ACC112 (cell line): Measurements from ENCODE around the gene ABCC3.

Source experiments
- H2AFZ ChIP-seq: fragments of 200-600 bp; sonication (generic); one replicate; pipeline ENCODE4 v1.6.0; 2017; ENCODE audit warnings: antibody characterized with exemption, low read length; ENCODE audit not compliant: unreplicated experiment
- H3K27ac ChIP-seq: fragments of 200-600 bp; sonication (generic); 2 replicates; pipeline ENCODE4 v1.5.1; 2014; ENCODE audit warnings: low read depth, mild to moderate bottlenecking, antibody characterized with exemption, low read length, moderate library complexity
- H3K27me3 ChIP-seq: fragments of 200-600 bp; sonication (generic); 2 replicates; pipeline ENCODE4 v1.6.1; 2014; ENCODE audit warnings: mild to moderate bottlenecking, antibody characterized with exemption, low read length, moderate library complexity, mixed read lengths; ENCODE audit not compliant: insufficient read depth
- H3K36me3 ChIP-seq: fragments of 200-600 bp; sonication (generic); 2 replicates; pipeline ENCODE4 v1.6.1; 2016; ENCODE audit warnings: mild to moderate bottlenecking, antibody characterized with exemption, low read length, moderate library complexity, mixed read lengths; ENCODE audit not compliant: insufficient read depth
- H3K4me1 ChIP-seq: fragments of 200-600 bp; sonication (generic); one replicate; pipeline ENCODE4 v1.6.1; 2016; ENCODE audit warnings: low read length, mixed read lengths; ENCODE audit not compliant: insufficient read depth, unreplicated experiment, control insufficient read depth
- H3K4me3 ChIP-seq: fragments of 200-600 bp; sonication (generic); 2 replicates; pipeline ENCODE4 v1.5.1; 2014; ENCODE audit warnings: mild to moderate bottlenecking, low read depth, low read length
- H3K79me2 ChIP-seq: fragments of 200-600 bp; sonication (generic); one replicate; pipeline ENCODE4 v1.6.0; 2016; ENCODE audit warnings: low read length; ENCODE audit not compliant: control insufficient read depth, unreplicated experiment, insufficient read depth

The ABCC3 gene

GRCh38 chr17:50647187-50647586 lies 12.5 kb downstream of the ABCC3 start:
- Histone ChIP-seq H3K27me3 (no peaks in the 10 kb centered on the region), H3K4me1 (peaks cover 8% of the 10 kb centered on the region), H3K4me3 (no peak overlapping the region), H3K27ac (no peak overlapping the region), H2AFZ (no peak overlapping the region), H3K36me3 (peaks cover 20% of the 10 kb centered on the region; the same call in 1 of the 2 replicates), H3K79me2 (peaks cover 27% of the 10 kb centered on the region)

DNA sequence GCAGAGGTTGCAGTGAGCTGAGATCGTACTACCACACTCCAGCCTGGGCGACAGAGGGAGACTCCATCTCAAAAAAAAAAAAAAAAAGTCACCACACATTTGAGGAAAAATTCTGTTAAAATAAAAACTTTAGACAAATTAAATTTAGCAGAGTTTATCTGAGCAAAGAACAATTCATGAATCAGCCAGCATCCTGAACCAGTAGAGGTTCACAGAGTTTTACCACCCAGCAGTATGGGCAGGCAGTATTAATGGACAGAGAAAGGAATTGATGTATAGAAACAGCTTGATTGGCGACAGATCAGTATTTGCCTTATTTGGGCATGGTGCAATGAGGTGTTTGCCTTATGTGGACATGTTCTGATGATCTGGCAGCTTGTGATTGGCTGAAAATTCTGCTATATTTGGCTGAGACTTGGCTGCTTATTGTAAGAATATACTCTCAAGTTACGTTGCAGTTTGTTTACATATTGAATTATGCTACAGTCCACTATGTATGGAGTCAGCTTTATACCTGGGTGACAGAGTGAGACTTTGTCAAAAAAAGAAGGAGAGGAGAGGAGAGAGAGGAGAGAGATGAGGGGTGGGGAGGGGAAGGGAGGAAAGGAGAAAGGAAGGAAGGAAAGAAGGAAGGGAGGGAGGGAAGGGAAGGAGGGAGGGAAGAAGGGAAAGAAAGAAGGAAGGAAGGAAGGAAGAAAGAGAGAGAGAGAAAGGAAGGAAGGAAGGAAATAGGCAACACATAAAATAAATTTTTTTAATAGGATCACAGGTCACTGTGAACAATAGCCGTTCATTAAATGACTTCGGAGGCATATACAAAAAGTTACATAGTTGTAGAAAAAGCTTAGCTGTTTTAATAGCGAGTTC lies 14.6 kb downstream of the ABCC3 start:
- Histone ChIP-seq H3K4me1 (no peaks in the 10 kb centered on the region), H3K36me3 (peaks cover 12% of the 10 kb centered on the region; the same call in 1 of the 2 replicates), H3K4me3 (no peak overlapping the region), H3K79me2 (peaks cover 16% of the 10 kb centered on the region), H2AFZ (no peak overlapping the region), H3K27ac (no peak overlapping the region), H3K27me3 (no peaks in the 10 kb centered on the region)

- no peak overlapping the region for H3K4me3 ChIP-seq
- H3K27me3 ChIP-seq, result no peaks in the 10 kb centered on the region
- H3K4me1 ChIP-seq, result no peaks in the 10 kb centered on the region
- no peak overlapping the region for H2AFZ ChIP-seq
- peaks cover 19% of the 10 kb centered on the region for H3K79me2 ChIP-seq
- H3K36me3 ChIP-seq, result 0 out of 2 replicates have a peak, but pooled peaks cover 7% of the 10 kb centered on the region
- no peak overlapping the region for H3K27ac ChIP-seq
These were observed 17.0 kb downstream of the ABCC3 start for GRCh38 chr17:50651661-50652060.

GRCh38 chr17:50653738-50654137 lies 19.1 kb downstream of the ABCC3 start:
- H3K27ac ChIP-seq, result no peak overlapping the region
- peaks cover 17% of the 10 kb centered on the region for H3K79me2 ChIP-seq
- H3K36me3 ChIP-seq, result no peaks in the 10 kb centered on the region
- H3K4me1 ChIP-seq, result no peaks in the 10 kb centered on the region
- no peak overlapping the region for H3K4me3 ChIP-seq
- H3K27me3 ChIP-seq, result no peaks in the 10 kb centered on the region
- no peak overlapping the region for H2AFZ ChIP-seq

GRCh38 chr17:50656509-50656908 lies 21.8 kb downstream of the ABCC3 start:
- Histone ChIP-seq H3K79me2 (peaks cover 12% of the 10 kb centered on the region), H3K4me1 (peaks cover 19% of the 10 kb centered on the region), H2AFZ (no peak overlapping the region), H3K4me3 (no peak overlapping the region), H3K27ac (no peak overlapping the region), H3K36me3 (no peaks in the 10 kb centered on the region), H3K27me3 (no peaks in the 10 kb centered on the region)

- Histone ChIP-seq H3K79me2 (peaks cover 12% of the 10 kb centered on the region), H3K4me3 (no peak overlapping the region), H3K27ac (no peak overlapping the region), H3K4me1 (peaks cover 24% of the 10 kb centered on the region), H3K36me3 (no peaks in the 10 kb centered on the region), H3K27me3 (no peaks in the 10 kb centered on the region), H2AFZ (no peak overlapping the region)
These were observed 22.4 kb downstream of the ABCC3 start for GRCh38 chr17:50657054-50657453.

- H3K27me3 ChIP-seq, result no peaks in the 10 kb centered on the region
- no peaks in the 10 kb centered on the region for H3K36me3 ChIP-seq
- H3K4me1 ChIP-seq, result peaks cover 30% of the 10 kb centered on the region
- no peak overlapping the region for H2AFZ ChIP-seq
- H3K79me2 ChIP-seq, result peaks cover 12% of the 10 kb centered on the region
- no peak overlapping the region for H3K4me3 ChIP-seq
- H3K27ac ChIP-seq, result no peak overlapping the region
These were observed 22.9 kb downstream of the ABCC3 start for GRCh38 chr17:50657627-50658026.

- Histone ChIP-seq H3K27ac (0 out of 2 replicates have a peak overlapping the region, but pooled peaks have one; percentile 72), H3K79me2 (peaks cover 11% of the 10 kb centered on the region), H2AFZ (no peak overlapping the region), H3K4me3 (no peak overlapping the region), H3K27me3 (no peaks in the 10 kb centered on the region), H3K4me1 (peaks cover 33% of the 10 kb centered on the region), H3K36me3 (no peaks in the 10 kb centered on the region)
These were observed 23.9 kb downstream of the ABCC3 start for GRCh38 chr17:50658616-50659015.

DNA sequence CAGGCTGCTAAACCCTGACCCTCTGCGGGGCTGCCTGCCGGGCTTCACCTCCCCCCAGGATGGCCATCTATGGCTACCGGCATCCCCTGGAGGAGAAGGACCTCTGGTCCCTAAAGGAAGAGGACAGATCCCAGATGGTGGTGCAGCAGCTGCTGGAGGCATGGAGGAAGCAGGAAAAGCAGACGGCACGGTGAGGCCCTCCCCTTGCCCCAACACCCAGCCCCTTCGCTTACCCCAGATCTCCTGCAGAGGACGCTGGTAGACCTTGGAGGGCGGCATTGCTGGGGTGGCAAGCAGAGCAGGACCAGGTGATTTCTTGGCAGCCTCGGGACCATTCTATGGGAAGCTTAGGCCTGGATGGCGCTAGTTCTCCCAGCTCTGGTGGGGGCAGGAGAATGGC lies 24.5 kb downstream of the ABCC3 start:
- Histone ChIP-seq H3K4me1 (peaks cover 33% of the 10 kb centered on the region), H3K27me3 (no peaks in the 10 kb centered on the region), H3K36me3 (no peaks in the 10 kb centered on the region), H2AFZ (no peak overlapping the region), H3K27ac (peak overlapping the region; percentile 72), H3K79me2 (peaks cover 7% of the 10 kb centered on the region), H3K4me3 (no peak overlapping the region)

GRCh38 chr17:50660042-50660886 lies 25.6 kb downstream of the ABCC3 start:
- H3K27ac ChIP-seq, result peak overlapping the region; percentile 72
- H3K27me3 ChIP-seq, result no peaks in the 10 kb centered on the region
- peaks cover 4% of the 10 kb centered on the region for H3K79me2 ChIP-seq
- no peak overlapping the region for H2AFZ ChIP-seq
- H3K36me3 ChIP-seq, result no peaks in the 10 kb centered on the region
- no peak overlapping the region for H3K4me3 ChIP-seq
- peaks cover 33% of the 10 kb centered on the region for H3K4me1 ChIP-seq
